Neural cell (in vitro differentiated cells): ENCODE measurements around the gene HDAC7. TPM values are rescaled to one million over a fixed set of nuclear protein-coding genes. Genes with fewer than 3 reads are reported as not detected.

Experiments used
- H2AFZ ChIP-seq: fragments of 200-600, 300-800 bp; sonication (generic), shearing (Covaris generic); 2 replicates; pipeline ENCODE4 v1.6.0; 2014; ENCODE audit warnings: low read depth, mild to moderate bottlenecking, antibody characterized with exemption, low read length, moderate library complexity
- H3F3A ChIP-seq: fragments of 200-600 bp; shearing (Covaris generic); 2 replicates; pipeline ENCODE4 v1.6.1; 2016; ENCODE audit warnings: mild to moderate bottlenecking, moderate library complexity, mixed read lengths, antibody characterized with exemption, low read length; ENCODE audit not compliant: insufficient read depth, poor library complexity, severe bottlenecking
- H3K27ac ChIP-seq: fragments of 200-600, 300-800 bp; sonication (generic), shearing (Covaris generic); 2 replicates; pipeline ENCODE4 v1.5.1; 2014; ENCODE audit warnings: mild to moderate bottlenecking, low read length, moderate library complexity
- H3K27me3 ChIP-seq: fragments of 300-800, 200-600 bp; sonication (generic), shearing (Covaris generic); 2 replicates; pipeline ENCODE4 v1.6.0; 2014; ENCODE audit warnings: mild to moderate bottlenecking, low read depth, low read length, moderate library complexity; ENCODE audit not compliant: insufficient read depth
- H3K36me3 ChIP-seq: fragments of 300-800, 200-600 bp; sonication (generic), shearing (Covaris generic); 2 replicates; pipeline ENCODE4 v1.5.1; 2014; ENCODE audit warnings: mild to moderate bottlenecking, antibody characterized with exemption, low read length, moderate library complexity; ENCODE audit not compliant: insufficient read depth
- H3K4me2 ChIP-seq: fragments of 300-800, 200-600 bp; sonication (generic), shearing (Covaris generic); 2 replicates; pipeline ENCODE4 v1.6.0; 2014; ENCODE audit warnings: mild to moderate bottlenecking, low read length
- H3K4me3 ChIP-seq: fragments of 300-800, 200-600 bp; sonication (generic), shearing (Covaris generic); 2 replicates; pipeline ENCODE4 v1.5.1; 2014; ENCODE audit warnings: mild to moderate bottlenecking, low read length, moderate library complexity
- H3K79me2 ChIP-seq: fragments of 200-600 bp; shearing (Covaris generic); replicated peaks from 2 replicates; pipeline ENCODE4 v1.6.0; 2014; ENCODE audit warnings: mild to moderate bottlenecking, low read length, moderate library complexity; ENCODE audit not compliant: insufficient read depth
- H3K9ac ChIP-seq: fragments of 300-800, 200-600 bp; sonication (generic), shearing (Covaris generic); 2 replicates; pipeline ENCODE4 v1.6.1; 2016; ENCODE audit warnings: mild to moderate bottlenecking, low read length, mixed read lengths
- H3K9me2 ChIP-seq: fragments of 200-600 bp; shearing (Covaris generic); 2 replicates; pipeline ENCODE4 v1.6.1; 2016; ENCODE audit warnings: mild to moderate bottlenecking, low read length, mixed read lengths; ENCODE audit not compliant: insufficient read depth
- H3K9me3 ChIP-seq: fragments of 200-600, 300-800 bp; sonication (generic), shearing (Covaris generic); 2 replicates; pipeline ENCODE4 v1.6.1; 2016; ENCODE audit warnings: mild to moderate bottlenecking, mixed run types, low read length, moderate library complexity, mixed read lengths
- H4K20me1 ChIP-seq: fragments of 200-600 bp; shearing (Covaris generic); 2 replicates; pipeline ENCODE4 v1.6.1; 2016; ENCODE audit warnings: mild to moderate bottlenecking, mixed run types; ENCODE audit not compliant: insufficient read depth
- CTCF ChIP-seq: fragments of 450-650 bp; IDR thresholded peaks from 2 replicates; pipeline ENCODE4 v1.5.1; 2014; ENCODE audit warnings: antibody characterized with exemption, mild to moderate bottlenecking, moderate library complexity; ENCODE audit not compliant: poor library complexity, severe bottlenecking
- EP300 ChIP-seq: fragments of 450-650 bp; conservative IDR thresholded peaks from 2 replicates; pipeline ENCODE4 v1.6.1; 2014; ENCODE audit warnings: antibody characterized with exemption, mild to moderate bottlenecking, moderate library complexity; ENCODE audit not compliant: poor library complexity, severe bottlenecking
- EZH2 ChIP-seq: fragments of 200-600, 300-800 bp; shearing (Covaris generic), sonication (generic); IDR thresholded peaks from 2 replicates; pipeline ENCODE4 v1.6.1; 2014; ENCODE audit warnings: antibody characterized with exemption, low read length, borderline replicate concordance, mild to moderate bottlenecking; ENCODE audit not compliant: insufficient read depth, poor library complexity, severe bottlenecking
- MXI1 ChIP-seq: fragments of 450-650 bp; conservative IDR thresholded peaks from 2 replicates; pipeline ENCODE4 v1.6.1; 2014; ENCODE audit warnings: antibody characterized with exemption, mild to moderate bottlenecking; ENCODE audit not compliant: poor library complexity, severe bottlenecking
- POLR2AphosphoS5 ChIP-seq: IDR thresholded peaks from 2 replicates; pipeline ENCODE4 v1.6.1; 2012
- RAD21 ChIP-seq: fragments of 450-650 bp; conservative IDR thresholded peaks from 2 replicates; pipeline ENCODE4 v1.6.1; 2014; ENCODE audit warnings: antibody characterized with exemption, mild to moderate bottlenecking, moderate library complexity
- REST ChIP-seq: IDR thresholded peaks from 2 replicates; pipeline ENCODE4 v1.6.1; 2012; ENCODE audit warnings: borderline replicate concordance
- SMC3 ChIP-seq: fragments of 450-650 bp; conservative IDR thresholded peaks from 2 replicates; pipeline ENCODE4 v1.6.1; 2014; ENCODE audit warnings: antibody characterized with exemption, mild to moderate bottlenecking, moderate library complexity; ENCODE audit not compliant: poor library complexity
- TAF1 ChIP-seq: IDR thresholded peaks from 2 replicates; pipeline ENCODE4 v1.6.1; 2012; ENCODE audit warnings: low read depth
- polyA plus RNA-seq: library from polyadenylated mRNA; depleted of rRNA; stranded (reverse); fragments of >200 nt; gene quantifications from 2 replicates; pipeline ENCODE4 v1.2.3, GENCODE V29; 2014

HDAC7 gene
- polyA plus RNA-seq, 1 donor from 2014 or later, result 30.2 TPM

- Histone ChIP-seq H3K9me2 (no peaks in the 10 kb centered on the region), H3K9ac (peak overlapping the region; percentile 41), H3K9me3 (no peaks in the 10 kb centered on the region), H3F3A (no peaks in the 10 kb centered on the region), H3K36me3 (no peaks in the 10 kb centered on the region), H3K27me3 (no peaks in the 10 kb centered on the region), H3K4me2 (no peak overlapping the region), H3K4me3 (peak overlapping the region; percentile 47), H4K20me1 (no peaks in the 10 kb centered on the region), H2AFZ (no peak overlapping the region), H3K27ac (peak overlapping the region; percentile 46), H3K79me2 (peaks cover 23% of the 10 kb centered on the region)
- TF ChIP-seq EP300 (no peak), CTCF (no peak), TAF1 (no peak), REST (no peak), POLR2AphosphoS5 (no peak), SMC3 (no peak), MXI1 (no peak), EZH2 (no peak), RAD21 (no peak)
Measured at GRCh38 chr12:47808050-47808449, 11.7 kb downstream of the HDAC7 start.

GRCh38 chr12:47807338-47807737 is 12.4 kb downstream of the HDAC7 start:
- Histone ChIP-seq H3K79me2 (peaks cover 23% of the 10 kb centered on the region), H3K4me2 (no peak overlapping the region), H3K27ac (peak overlapping the region; percentile 46), H3F3A (no peaks in the 10 kb centered on the region), H3K9ac (peak overlapping the region; percentile 41), H3K36me3 (no peaks in the 10 kb centered on the region), H3K9me2 (no peaks in the 10 kb centered on the region), H4K20me1 (no peaks in the 10 kb centered on the region), H2AFZ (no peak overlapping the region), H3K9me3 (no peaks in the 10 kb centered on the region), H3K27me3 (no peaks in the 10 kb centered on the region), H3K4me3 (no peak overlapping the region)
- TF ChIP-seq CTCF (no peak), POLR2AphosphoS5 (no peak), TAF1 (no peak), SMC3 (no peak), EZH2 (no peak), RAD21 (no peak), EP300 (no peak), MXI1 (no peak)
